Measurements from ENCODE around the gene PP2D1. TPM values are rescaled to one million over a fixed set of nuclear protein-coding genes. Genes with fewer than 3 reads are reported as not detected.
"Not testable (repeated sequence)": the region's sequence is repeated elsewhere in the genome, so short reads cannot be mapped to it uniquely, and the experiment has no call there.

Gene PP2D1
- total RNA-seq, 2 experiments from 2014 or later, result not detected

DNA sequence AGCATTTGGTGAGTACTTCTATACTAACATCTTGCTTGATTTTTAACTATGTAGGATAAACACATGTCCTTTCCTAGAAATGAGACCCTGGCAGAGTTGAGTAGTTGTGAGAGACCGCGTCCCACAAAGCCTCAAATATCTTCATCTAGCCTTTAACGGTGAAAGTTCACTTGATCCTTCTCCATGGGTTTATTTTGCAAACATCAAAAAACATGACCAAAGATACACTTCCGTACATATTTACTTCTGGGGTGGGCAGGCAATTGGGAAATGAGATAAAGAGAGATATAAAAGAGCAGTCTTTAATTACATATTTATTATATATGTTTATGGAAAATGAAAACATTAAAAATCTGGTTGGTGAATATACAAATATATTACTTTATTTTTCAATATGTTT lies 23.0 kb upstream of the PP2D1 start:
- CTCF ChIA-PET (ENCODE audit: unreplicated experiment), result no interaction called here
- H3K4me1 ChIP-seq (ENCODE audit: insufficient read depth, low read length, poor library complexity, severe bottlenecking), result peaks cover 18% of the 10 kb centered on the region
- H3K27ac ChIP-seq (ENCODE audit: low read depth, low read length, poor library complexity, severe bottlenecking), result no peak overlapping the region
- TF ChIP-seq, protein P1, sequence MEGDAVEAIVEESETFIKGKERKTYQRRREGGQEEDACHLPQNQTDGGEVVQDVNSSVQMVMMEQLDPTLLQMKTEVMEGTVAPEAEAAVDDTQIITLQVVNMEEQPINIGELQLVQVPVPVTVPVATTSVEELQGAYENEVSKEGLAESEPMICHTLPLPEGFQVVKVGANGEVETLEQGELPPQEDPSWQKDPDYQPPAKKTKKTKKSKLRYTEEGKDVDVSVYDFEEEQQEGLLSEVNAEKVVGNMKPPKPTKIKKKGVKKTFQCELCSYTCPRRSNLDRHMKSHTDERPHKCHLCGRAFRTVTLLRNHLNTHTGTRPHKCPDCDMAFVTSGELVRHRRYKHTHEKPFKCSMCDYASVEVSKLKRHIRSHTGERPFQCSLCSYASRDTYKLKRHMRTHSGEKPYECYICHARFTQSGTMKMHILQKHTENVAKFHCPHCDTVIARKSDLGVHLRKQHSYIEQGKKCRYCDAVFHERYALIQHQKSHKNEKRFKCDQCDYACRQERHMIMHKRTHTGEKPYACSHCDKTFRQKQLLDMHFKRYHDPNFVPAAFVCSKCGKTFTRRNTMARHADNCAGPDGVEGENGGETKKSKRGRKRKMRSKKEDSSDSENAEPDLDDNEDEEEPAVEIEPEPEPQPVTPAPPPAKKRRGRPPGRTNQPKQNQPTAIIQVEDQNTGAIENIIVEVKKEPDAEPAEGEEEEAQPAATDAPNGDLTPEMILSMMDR (conservative IDR thresholded peaks at IDR 0.05; ENCODE audit: low read length), result no peak
- no peak for TF ChIP-seq EZH2phosphoT487 (IDR thresholded peaks at IDR 0.05; ENCODE audit: borderline replicate concordance, low read depth, low read length)
- no peak overlapping the region for H3K4me2 ChIP-seq (ENCODE audit: low read length)
- no peaks in the 10 kb centered on the region for H3K36me3 ChIP-seq (ENCODE audit: insufficient read depth, low read length)
- H3K79me2 ChIP-seq (ENCODE audit: insufficient read depth, low read depth, low read length), result no peaks in the 10 kb centered on the region; the same call in 1 of the 2 replicates
- DNase-seq (ENCODE audit: low spot score), result no peak
- BruUV-seq (replicated peaks), result no TSS peak
- no peaks in the 10 kb centered on the region for H3K9me3 ChIP-seq (ENCODE audit: low read length)
- POLR2A ChIA-PET, result no interaction called here
- H2AFZ ChIP-seq (ENCODE audit: low read length), result no peak overlapping the region
- no peak overlapping the region for H3K4me3 ChIP-seq (ENCODE audit: low read depth, low read length, poor library complexity, severe bottlenecking)
- no peaks in the 10 kb centered on the region for H4K20me1 ChIP-seq (ENCODE audit: insufficient read depth, low read length)
- intact Hi-C loops (cut with micrococcal nuclease; ENCODE audit: unreplicated experiment), result loop anchor here (5.0 kb wide), 1 partner anchor 688 kb away; no protein-coding TSS in a partner anchor
- H3K9me2 ChIP-seq (ENCODE audit: insufficient read depth, low read length), result no peaks in the 10 kb centered on the region

DNA sequence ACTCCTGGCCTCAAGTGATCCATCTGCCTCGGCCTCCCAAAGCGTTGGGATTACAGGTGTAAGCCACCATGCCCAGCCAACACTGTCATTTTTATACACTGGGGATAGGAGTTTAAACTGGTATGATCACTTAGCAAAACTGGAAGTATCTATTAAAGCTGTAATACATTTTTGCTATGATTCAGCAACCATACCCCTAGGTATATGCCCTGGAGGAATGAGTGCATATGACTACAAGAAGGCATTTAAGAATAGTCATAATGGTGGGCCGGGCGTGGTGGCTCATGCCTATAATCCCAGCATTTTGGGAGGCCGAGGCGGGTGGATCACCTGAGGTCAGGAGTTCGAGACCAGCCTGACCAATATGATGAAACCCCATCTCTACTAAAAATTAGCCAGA lies 19.9 kb upstream of the PP2D1 start:
- H3K4me3 ChIP-seq (ENCODE audit: low read depth, low read length, poor library complexity, severe bottlenecking); H3K27ac ChIP-seq (ENCODE audit: low read depth, low read length, poor library complexity, severe bottlenecking); H3K4me1 ChIP-seq (ENCODE audit: insufficient read depth, low read length, poor library complexity, severe bottlenecking); H2AFZ ChIP-seq (ENCODE audit: low read length); H3K4me2 ChIP-seq (ENCODE audit: low read length); H3K9me2 ChIP-seq (ENCODE audit: insufficient read depth, low read length); H3K36me3 ChIP-seq (ENCODE audit: insufficient read depth, low read length); CTCF ChIA-PET (ENCODE audit: unreplicated experiment); intact Hi-C loops (cut with micrococcal nuclease; ENCODE audit: unreplicated experiment); H3K79me2 ChIP-seq (ENCODE audit: insufficient read depth, low read depth, low read length); DNase-seq (ENCODE audit: low spot score); BruUV-seq (replicated peaks); H3K9me3 ChIP-seq (ENCODE audit: low read length); H4K20me1 ChIP-seq (ENCODE audit: insufficient read depth, low read length): not testable (repeated sequence)
- POLR2A ChIA-PET, result interaction anchor here (0.6 to 0.7 kb wide), 3 partner anchors 268 to 927 kb away, joined by 3 read pairs; no protein-coding TSS in a partner anchor

DNA sequence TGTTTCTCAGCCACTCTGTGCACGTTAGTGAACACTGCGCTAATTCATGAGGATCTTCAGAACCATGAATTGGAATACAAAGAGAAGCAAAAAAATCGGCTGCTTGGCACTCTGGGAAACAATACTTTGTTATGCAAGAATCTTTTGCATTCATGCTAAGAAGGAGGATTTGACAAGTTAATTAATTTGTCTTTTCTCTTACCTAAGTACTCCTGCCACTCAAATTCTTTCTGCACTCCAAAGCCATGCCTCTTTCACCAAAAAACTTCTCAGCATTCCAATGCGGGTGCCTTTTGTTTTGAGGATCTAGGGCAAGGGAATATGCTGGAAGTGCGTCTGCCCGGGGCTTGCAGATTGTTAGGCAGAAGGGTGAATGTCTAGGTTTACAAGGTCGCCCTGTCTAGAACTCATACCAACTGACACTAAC lies 16.9 kb upstream of the PP2D1 start:
- H3K9me3 ChIP-seq (ENCODE audit: low read length), result no peaks in the 10 kb centered on the region
- no peaks in the 10 kb centered on the region for H3K79me2 ChIP-seq (ENCODE audit: insufficient read depth, low read depth, low read length)
- POLR2A ChIA-PET, result interaction anchor here (0.6 kb wide), 1 partner anchor 13 kb away, joined by 4 read pairs; no protein-coding TSS in a partner anchor
- no peak overlapping the region for H3K4me3 ChIP-seq (ENCODE audit: low read depth, low read length, poor library complexity, severe bottlenecking)
- DNase-seq (ENCODE audit: low spot score), result no peak
- no TSS peak for BruUV-seq (replicated peaks)
- no peak for TF ChIP-seq EZH2phosphoT487 (IDR thresholded peaks at IDR 0.05; ENCODE audit: borderline replicate concordance, low read depth, low read length)
- TF ChIP-seq, protein P1 (conservative IDR thresholded peaks at IDR 0.05; ENCODE audit: low read length), result no peak
- intact Hi-C loops (cut with micrococcal nuclease; ENCODE audit: unreplicated experiment), result no loop called here
- no peak overlapping the region for H3K27ac ChIP-seq (ENCODE audit: low read depth, low read length, poor library complexity, severe bottlenecking)
- H3K36me3 ChIP-seq (ENCODE audit: insufficient read depth, low read length), result no peaks in the 10 kb centered on the region
- CTCF ChIA-PET (ENCODE audit: unreplicated experiment), result no interaction called here
- no peaks in the 10 kb centered on the region for H4K20me1 ChIP-seq (ENCODE audit: insufficient read depth, low read length)
- H3K4me2 ChIP-seq (ENCODE audit: low read length), result no peak overlapping the region
- H3K9me2 ChIP-seq (ENCODE audit: insufficient read depth, low read length), result no peaks in the 10 kb centered on the region
- peaks cover 2% of the 10 kb centered on the region for H3K4me1 ChIP-seq (ENCODE audit: insufficient read depth, low read length, poor library complexity, severe bottlenecking)
- no peak overlapping the region for H2AFZ ChIP-seq (ENCODE audit: low read length)

All from OCI-LY7 (cell line).